SK-N-SH treated with all-trans-retinoic acid at 6 μM for 48 hours (cell line): ENCODE results near the gene C10orf105.

Experiments
- ATAC-seq: fragments of 200-7000 bp; cut with Tn5 transposase; 3 replicates; pipeline ENCODE4 v1.9.1; 2020; ENCODE audit warnings: mild to moderate bottlenecking, moderate library complexity
- ARNTL ChIP-seq: fragments of 450-650 bp; formaldehyde crosslinking; IDR thresholded peaks from 2 replicates; pipeline ENCODE4 v1.5.0; 2020; ENCODE audit warnings: low read depth, mild to moderate bottlenecking, moderate library complexity, borderline replicate concordance
- BACH2 ChIP-seq: fragments of 250-450 bp; sonication (Bioruptor Pico); IDR thresholded peaks from 2 replicates; pipeline ENCODE4 v1.9.0; 2021; ENCODE audit warnings: mild to moderate bottlenecking, borderline replicate concordance
- CSDC2 ChIP-seq: fragments of 250-450 bp; sonication (Bioruptor Pico); IDR thresholded peaks from 2 replicates; pipeline ENCODE4 v1.5.0; 2020; ENCODE audit warnings: mild to moderate bottlenecking, moderate library complexity
- GLIS3 ChIP-seq: fragments of 250-450 bp; sonication (Bioruptor Pico); IDR thresholded peaks from 2 replicates; pipeline ENCODE4 v1.5.0; 2020; ENCODE audit warnings: mild to moderate bottlenecking, moderate library complexity
- ISL1 ChIP-seq: fragments of 250-450 bp; sonication (Bioruptor Pico); IDR thresholded peaks from 2 replicates; pipeline ENCODE4 v2.1.2; 2022; ENCODE audit warnings: mild to moderate bottlenecking, moderate library complexity
- OSR1 ChIP-seq: fragments of 250-450 bp; sonication (Bioruptor Pico); IDR thresholded peaks from 2 replicates; pipeline ENCODE4 v1.8.0; 2022; ENCODE audit warnings: moderate library complexity, mild to moderate bottlenecking, inconsistent platforms
- PPARA ChIP-seq: fragments of 250-450 bp; sonication (Bioruptor Pico); IDR thresholded peaks from 2 replicates; pipeline ENCODE4 v1.5.0; 2020; ENCODE audit warnings: mild to moderate bottlenecking, borderline replicate concordance
- RARB ChIP-seq: fragments of 250-450 bp; sonication (Bioruptor Pico); IDR thresholded peaks from 2 replicates; pipeline ENCODE4 v1.8.0; 2021; ENCODE audit warnings: mild to moderate bottlenecking, moderate library complexity
- SNAI2 ChIP-seq: fragments of 250-450 bp; sonication (Bioruptor Pico); IDR thresholded peaks from 2 replicates; pipeline ENCODE4 v1.5.0; 2020; ENCODE audit warnings: mild to moderate bottlenecking, moderate library complexity
- ZC3H10 ChIP-seq: fragments of 250-450 bp; sonication (Bioruptor Pico); IDR thresholded peaks from 2 replicates; pipeline ENCODE4 v1.5.1; 2021; ENCODE audit warnings: mild to moderate bottlenecking, moderate library complexity
- ZFP3 ChIP-seq: fragments of 250-450 bp; sonication (Bioruptor Pico); IDR thresholded peaks from 2 replicates; pipeline ENCODE4 v1.5.0; 2020; ENCODE audit warnings: mild to moderate bottlenecking, moderate library complexity
- ZFP30 ChIP-seq: fragments of 450-650 bp; formaldehyde crosslinking; IDR thresholded peaks from 2 replicates; pipeline ENCODE4 v1.5.0; 2022; ENCODE audit warnings: mild to moderate bottlenecking, moderate library complexity
- ZNF565 ChIP-seq: fragments of 450-650 bp; formaldehyde crosslinking; conservative IDR thresholded peaks from 2 replicates; pipeline ENCODE4 v1.5.0; 2020; ENCODE audit warnings: low read depth, mild to moderate bottlenecking, moderate library complexity
- ZNF8 ChIP-seq: fragments of 450-650 bp; formaldehyde crosslinking; IDR thresholded peaks from 2 replicates; pipeline ENCODE4 v1.5.0; 2020; ENCODE audit warnings: mild to moderate bottlenecking, moderate library complexity
- TF ChIP-seq, protein P1 (sequence below): fragments of 250-450 bp; sonication (Bioruptor Pico); IDR thresholded peaks from 2 replicates; pipeline ENCODE4 v1.8.0; 2021; ENCODE audit warnings: low read depth, mild to moderate bottlenecking, moderate library complexity, borderline replicate concordance
- TF ChIP-seq, protein P2 (sequence below): fragments of 250-450 bp; sonication (Bioruptor Pico); IDR thresholded peaks from 2 replicates; pipeline ENCODE4 v1.5.1; 2021; ENCODE audit warnings: mild to moderate bottlenecking, moderate library complexity
- TF ChIP-seq, protein P3 (sequence below): fragments of 250-450 bp; sonication (Bioruptor Pico); IDR thresholded peaks from 2 replicates; pipeline ENCODE4 v1.8.0; 2020; ENCODE audit warnings: mild to moderate bottlenecking, moderate library complexity, borderline replicate concordance
- TF ChIP-seq, protein P4 (sequence below): fragments of 250-450 bp; sonication (Bioruptor Pico); IDR thresholded peaks from 2 replicates; pipeline ENCODE4 v1.5.1; 2020; ENCODE audit warnings: low read depth, mild to moderate bottlenecking, moderate library complexity

The C10orf105 gene

DNA sequence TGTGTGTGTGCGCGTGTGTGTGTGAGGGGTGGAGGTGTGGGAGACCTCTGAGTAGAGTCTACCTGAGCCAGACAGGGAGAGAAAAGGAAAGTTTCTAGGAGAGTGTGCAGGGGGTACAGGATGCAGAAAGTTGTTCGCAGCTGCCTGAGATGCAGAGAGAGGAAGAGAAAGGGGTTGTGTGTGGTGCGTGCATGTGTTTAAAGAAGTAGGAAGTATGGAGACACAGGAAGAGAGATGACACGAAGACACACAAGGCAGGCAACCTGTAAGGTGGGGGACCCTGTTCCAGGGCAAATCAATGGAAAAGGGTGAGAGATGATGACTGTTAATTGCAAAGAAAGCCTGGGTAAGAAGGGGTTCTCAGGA, 52.2 kb downstream of the C10orf105 start:
- TF ChIP-seq, protein P1, sequence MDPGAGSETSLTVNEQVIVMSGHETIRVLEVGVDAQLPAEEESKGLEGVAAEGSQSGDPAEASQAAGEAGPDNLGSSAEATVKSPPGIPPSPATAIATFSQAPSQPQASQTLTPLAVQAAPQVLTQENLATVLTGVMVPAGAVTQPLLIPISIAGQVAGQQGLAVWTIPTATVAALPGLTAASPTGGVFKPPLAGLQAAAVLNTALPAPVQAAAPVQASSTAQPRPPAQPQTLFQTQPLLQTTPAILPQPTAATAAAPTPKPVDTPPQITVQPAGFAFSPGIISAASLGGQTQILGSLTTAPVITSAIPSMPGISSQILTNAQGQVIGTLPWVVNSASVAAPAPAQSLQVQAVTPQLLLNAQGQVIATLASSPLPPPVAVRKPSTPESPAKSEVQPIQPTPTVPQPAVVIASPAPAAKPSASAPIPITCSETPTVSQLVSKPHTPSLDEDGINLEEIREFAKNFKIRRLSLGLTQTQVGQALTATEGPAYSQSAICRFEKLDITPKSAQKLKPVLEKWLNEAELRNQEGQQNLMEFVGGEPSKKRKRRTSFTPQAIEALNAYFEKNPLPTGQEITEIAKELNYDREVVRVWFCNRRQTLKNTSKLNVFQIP = no peak
- TF ChIP-seq SNAI2 (CRISPR knock-in tag) = no peak
- no peak for TF ChIP-seq ARNTL (CRISPR knock-in tag)
- no peak for TF ChIP-seq CSDC2 (CRISPR knock-in tag)
- TF ChIP-seq, protein P2, sequence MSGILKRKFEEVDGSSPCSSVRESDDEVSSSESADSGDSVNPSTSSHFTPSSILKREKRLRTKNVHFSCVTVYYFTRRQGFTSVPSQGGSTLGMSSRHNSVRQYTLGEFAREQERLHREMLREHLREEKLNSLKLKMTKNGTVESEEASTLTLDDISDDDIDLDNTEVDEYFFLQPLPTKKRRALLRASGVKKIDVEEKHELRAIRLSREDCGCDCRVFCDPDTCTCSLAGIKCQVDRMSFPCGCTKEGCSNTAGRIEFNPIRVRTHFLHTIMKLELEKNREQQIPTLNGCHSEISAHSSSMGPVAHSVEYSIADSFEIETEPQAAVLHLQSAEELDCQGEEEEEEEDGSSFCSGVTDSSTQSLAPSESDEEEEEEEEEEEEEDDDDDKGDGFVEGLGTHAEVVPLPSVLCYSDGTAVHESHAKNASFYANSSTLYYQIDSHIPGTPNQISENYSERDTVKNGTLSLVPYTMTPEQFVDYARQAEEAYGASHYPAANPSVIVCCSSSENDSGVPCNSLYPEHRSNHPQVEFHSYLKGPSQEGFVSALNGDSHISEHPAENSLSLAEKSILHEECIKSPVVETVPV (CRISPR knock-in tag) = no peak
- no peak for TF ChIP-seq ZFP3
- TF ChIP-seq, protein P3, sequence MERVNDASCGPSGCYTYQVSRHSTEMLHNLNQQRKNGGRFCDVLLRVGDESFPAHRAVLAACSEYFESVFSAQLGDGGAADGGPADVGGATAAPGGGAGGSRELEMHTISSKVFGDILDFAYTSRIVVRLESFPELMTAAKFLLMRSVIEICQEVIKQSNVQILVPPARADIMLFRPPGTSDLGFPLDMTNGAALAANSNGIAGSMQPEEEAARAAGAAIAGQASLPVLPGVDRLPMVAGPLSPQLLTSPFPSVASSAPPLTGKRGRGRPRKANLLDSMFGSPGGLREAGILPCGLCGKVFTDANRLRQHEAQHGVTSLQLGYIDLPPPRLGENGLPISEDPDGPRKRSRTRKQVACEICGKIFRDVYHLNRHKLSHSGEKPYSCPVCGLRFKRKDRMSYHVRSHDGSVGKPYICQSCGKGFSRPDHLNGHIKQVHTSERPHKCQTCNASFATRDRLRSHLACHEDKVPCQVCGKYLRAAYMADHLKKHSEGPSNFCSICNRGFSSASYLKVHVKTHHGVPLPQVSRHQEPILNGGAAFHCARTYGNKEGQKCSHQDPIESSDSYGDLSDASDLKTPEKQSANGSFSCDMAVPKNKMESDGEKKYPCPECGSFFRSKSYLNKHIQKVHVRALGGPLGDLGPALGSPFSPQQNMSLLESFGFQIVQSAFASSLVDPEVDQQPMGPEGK (CRISPR knock-in tag) = no peak
- TF ChIP-seq ZC3H10 (CRISPR knock-in tag) = no peak
- TF ChIP-seq ZNF8 (CRISPR knock-in tag) = no peak
- TF ChIP-seq, protein P4, sequence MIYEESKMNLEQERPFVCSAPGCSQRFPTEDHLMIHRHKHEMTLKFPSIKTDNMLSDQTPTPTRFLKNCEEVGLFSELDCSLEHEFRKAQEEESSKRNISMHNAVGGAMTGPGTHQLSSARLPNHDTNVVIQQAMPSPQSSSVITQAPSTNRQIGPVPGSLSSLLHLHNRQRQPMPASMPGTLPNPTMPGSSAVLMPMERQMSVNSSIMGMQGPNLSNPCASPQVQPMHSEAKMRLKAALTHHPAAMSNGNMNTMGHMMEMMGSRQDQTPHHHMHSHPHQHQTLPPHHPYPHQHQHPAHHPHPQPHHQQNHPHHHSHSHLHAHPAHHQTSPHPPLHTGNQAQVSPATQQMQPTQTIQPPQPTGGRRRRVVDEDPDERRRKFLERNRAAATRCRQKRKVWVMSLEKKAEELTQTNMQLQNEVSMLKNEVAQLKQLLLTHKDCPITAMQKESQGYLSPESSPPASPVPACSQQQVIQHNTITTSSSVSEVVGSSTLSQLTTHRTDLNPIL = no peak
- TF ChIP-seq ZFP30 (CRISPR knock-in tag) = no peak
- ATAC-seq = no peak

DNA sequence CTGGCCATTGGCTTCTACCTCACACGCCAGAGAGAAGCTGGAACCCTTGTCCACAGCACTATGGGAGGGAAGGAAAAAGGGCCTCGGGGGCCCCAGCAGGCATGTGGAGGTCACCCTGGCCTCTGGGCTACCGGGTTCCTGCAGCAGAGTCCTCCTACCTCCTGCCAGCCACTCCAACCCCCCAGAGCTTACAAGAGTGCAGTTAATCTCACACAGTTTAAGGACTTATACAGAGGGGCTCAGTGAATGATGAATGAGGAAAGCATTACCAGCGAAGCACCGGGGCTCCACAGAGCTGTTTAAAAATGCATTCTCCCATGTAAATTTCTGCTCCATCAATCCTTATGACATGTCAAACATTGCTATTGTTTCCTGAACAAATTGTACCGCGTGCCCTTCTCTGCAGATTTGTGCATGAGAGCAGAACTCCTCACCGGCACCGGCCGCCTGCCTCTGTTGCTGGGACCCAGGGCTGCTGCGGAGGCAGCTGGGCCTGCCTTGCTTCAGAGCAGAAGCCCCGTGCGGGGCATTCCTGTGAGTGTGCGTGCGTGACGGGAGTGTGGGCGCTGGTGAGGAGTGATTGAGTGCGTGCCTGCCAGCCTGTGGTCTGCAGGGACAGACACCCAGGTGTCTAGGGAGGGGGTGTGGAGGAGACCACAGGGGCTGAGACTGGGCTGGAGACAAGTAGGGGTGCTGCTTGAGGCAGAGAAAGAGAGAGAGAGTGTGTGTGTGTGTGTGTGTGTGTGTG, 52.8 kb downstream of the C10orf105 start:
- TF ChIP-seq ZFP3 (no peak), BACH2 (CRISPR knock-in tag) (no peak), RARB (CRISPR knock-in tag) (no peak), GLIS3 (no peak), ZFP30 (CRISPR knock-in tag) (no peak), ZC3H10 (CRISPR knock-in tag) (no peak), ARNTL (CRISPR knock-in tag) (no peak), OSR1 (CRISPR knock-in tag) (no peak), PPARA (no peak), CSDC2 (CRISPR knock-in tag) (no peak), ZNF565 (CRISPR knock-in tag) (no peak), ZNF8 (CRISPR knock-in tag) (no peak), ISL1 (no peak), SNAI2 (CRISPR knock-in tag) (no peak)
- TF ChIP-seq, protein P2 (CRISPR knock-in tag) = no peak
- TF ChIP-seq, protein P3 (CRISPR knock-in tag) = no peak
- TF ChIP-seq, protein P1 = no peak
- no peak for ATAC-seq
